ENCODE data around the gene LOXL1.

DNA sequence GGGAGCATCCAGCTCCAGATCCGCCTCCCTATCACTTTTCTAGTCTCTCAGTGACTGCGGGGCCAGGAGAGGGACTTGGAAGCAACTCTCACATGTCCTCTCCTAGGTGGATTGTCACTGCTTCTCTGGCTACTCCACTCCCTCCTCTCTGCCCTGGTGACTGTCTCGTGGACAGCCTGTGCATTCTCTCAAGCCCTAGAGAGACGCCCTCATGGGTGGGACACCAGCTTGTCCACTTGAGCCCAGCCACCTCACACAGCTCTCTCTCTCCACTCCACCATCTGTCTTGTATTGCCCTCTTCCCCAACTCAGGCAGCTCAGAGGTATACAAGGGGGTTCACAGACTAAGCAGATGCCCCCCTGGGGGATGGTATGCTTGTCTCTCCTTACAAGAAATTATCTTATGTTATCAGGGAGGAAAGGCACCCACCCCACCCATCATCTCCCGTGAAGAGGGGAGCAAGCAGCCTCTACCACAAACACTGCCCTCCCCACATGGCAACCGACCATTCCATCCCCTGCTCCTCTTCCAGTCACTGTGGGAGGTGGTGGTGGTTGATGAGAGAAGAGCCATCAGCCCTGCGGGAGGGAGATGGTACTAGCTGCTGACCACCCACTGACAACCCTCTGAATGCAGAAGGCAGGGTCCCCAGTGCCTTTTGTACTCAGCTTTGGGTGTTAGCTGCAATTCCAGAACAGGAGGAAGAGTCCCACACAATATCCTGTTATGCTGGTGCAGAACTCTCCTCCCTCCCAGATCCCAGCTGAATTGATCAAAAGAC lies 15.5 kb upstream of the LOXL1 start:
- TF ChIP-seq, protein P1, sequence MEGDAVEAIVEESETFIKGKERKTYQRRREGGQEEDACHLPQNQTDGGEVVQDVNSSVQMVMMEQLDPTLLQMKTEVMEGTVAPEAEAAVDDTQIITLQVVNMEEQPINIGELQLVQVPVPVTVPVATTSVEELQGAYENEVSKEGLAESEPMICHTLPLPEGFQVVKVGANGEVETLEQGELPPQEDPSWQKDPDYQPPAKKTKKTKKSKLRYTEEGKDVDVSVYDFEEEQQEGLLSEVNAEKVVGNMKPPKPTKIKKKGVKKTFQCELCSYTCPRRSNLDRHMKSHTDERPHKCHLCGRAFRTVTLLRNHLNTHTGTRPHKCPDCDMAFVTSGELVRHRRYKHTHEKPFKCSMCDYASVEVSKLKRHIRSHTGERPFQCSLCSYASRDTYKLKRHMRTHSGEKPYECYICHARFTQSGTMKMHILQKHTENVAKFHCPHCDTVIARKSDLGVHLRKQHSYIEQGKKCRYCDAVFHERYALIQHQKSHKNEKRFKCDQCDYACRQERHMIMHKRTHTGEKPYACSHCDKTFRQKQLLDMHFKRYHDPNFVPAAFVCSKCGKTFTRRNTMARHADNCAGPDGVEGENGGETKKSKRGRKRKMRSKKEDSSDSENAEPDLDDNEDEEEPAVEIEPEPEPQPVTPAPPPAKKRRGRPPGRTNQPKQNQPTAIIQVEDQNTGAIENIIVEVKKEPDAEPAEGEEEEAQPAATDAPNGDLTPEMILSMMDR (IDR thresholded peaks at IDR 0.05; ENCODE audit: low read depth, low read length): no peak
- TF ChIP-seq POLR2A (IDR thresholded peaks at IDR 0.05; ENCODE audit: extremely low read depth, insufficient read length): no peak

Data from NB4 (cell line).